ENCODE data around the gene ALDOB. TPM values are rescaled to one million over a fixed set of nuclear protein-coding genes. Genes with fewer than 3 reads are reported as not detected.

Gene ALDOB
- total and polyA plus RNA-seq, 2 of the 8 experiments (the other 6 are each of a cell fraction or from before 2014, with no cell fraction given), result not detected

GRCh38 chr9:101381118-101381517, 54.5 kb downstream of the ALDOB start:
- no peak for FAIRE-seq
- no peaks in the 10 kb centered on the region for H4K20me1 ChIP-seq (replicated peaks in 1 of 2; ENCODE audit: control insufficient read depth in 1 of 2, insufficient read depth in 2 of 2, low read length in 2 of 2)
- no peak overlapping the region for H3K23ac ChIP-seq (ENCODE audit: insufficient read length)
- H3K4me3 ChIP-seq (ENCODE audit: extremely low read depth in 1 of 4, insufficient read depth in 2 of 4, low read depth in 3 of 4, low read length in 4 of 4), result no peak overlapping the region
- H2BK12ac ChIP-seq (ENCODE audit: low read depth, low read length), result no peak overlapping the region
- no peak overlapping the region for H3K14ac ChIP-seq (ENCODE audit: insufficient read length)
- no peak overlapping the region for H3K56ac ChIP-seq (replicated peaks; ENCODE audit: insufficient read length, low read depth, low read length)
- peaks cover 6 to 10% of the 10 kb centered on the region in 2 experiments; a peak in 2 of 4 replicates for H3K9me3 ChIP-seq (ENCODE audit: insufficient read depth in 2 of 2, low read depth in 1 of 2, low read length in 1 of 2)
- H2BK5ac ChIP-seq (ENCODE audit: low read depth, low read length), result no peak overlapping the region
- no peak overlapping the region for H4K91ac ChIP-seq (replicated peaks; ENCODE audit: insufficient read length, low read length)
- H3K79me2 ChIP-seq (ENCODE audit: control insufficient read depth in 1 of 2, insufficient read depth in 2 of 2, low read length in 2 of 2), result no peaks in the 10 kb centered on the region
- H3K23me2 ChIP-seq (ENCODE audit: low read depth, low read length), result no peaks in the 10 kb centered on the region
- no peak for DNase-seq (ENCODE audit: low read depth in 1 of 2, low spot score in 2 of 2)
- no peak overlapping the region for H2AFZ ChIP-seq (ENCODE audit: low read length)
- no peak overlapping the region for H4K8ac ChIP-seq (ENCODE audit: extremely low read depth, insufficient read depth, low read length)
- H2BK120ac ChIP-seq (replicated peaks; ENCODE audit: low read depth, low read length), result no peak overlapping the region
- H2BK20ac ChIP-seq (ENCODE audit: low read length), result no peak overlapping the region
- no peaks in the 10 kb centered on the region for H3K27me3 ChIP-seq (replicated peaks in 1 of 4; ENCODE audit: control insufficient read depth in 3 of 4, extremely low read depth in 1 of 4, insufficient read depth in 3 of 4, low read length in 3 of 4)
- no peak overlapping the region for H4K5ac ChIP-seq (ENCODE audit: insufficient read length, low read depth, low read length)
- WGBS, 2 experiments (ENCODE audit: extremely low coverage in 1 of 2, insufficient coverage in 1 of 2, insufficient read length in 1 of 2, insufficient replicate concordance in 2 of 2, low coverage in 1 of 2, low lambda C conversion rate in 2 of 2, missing lambda C conversion rate in 1 of 2), result 96% methylated on average over 3 of the region's 3 CpGs; no CpG with 5 or more reads in 1 of the 2 experiments
- H3K36me3 ChIP-seq (ENCODE audit: control insufficient read depth in 2 of 4, insufficient read depth in 4 of 4, low read length in 3 of 4), result peaks cover 0 to 3% (median 0%) of the 10 kb centered on the region in 4 experiments; a peak in 2 of 8 replicates
- no peak overlapping the region for H3K9ac ChIP-seq (replicated peaks in 1 of 4; ENCODE audit: extremely low read depth in 1 of 4, low read depth in 3 of 4, low read length in 3 of 4)
- no peak overlapping the region for H3K27ac ChIP-seq (ENCODE audit: low read depth, low read length)
- peaks cover 0 to 3% (median 0%) of the 10 kb centered on the region in 4 experiments; a peak in 3 of 7 replicates for H3K4me1 ChIP-seq (replicated peaks in 1 of 4; ENCODE audit: control insufficient read depth in 3 of 4, insufficient read depth in 4 of 4, low read length in 3 of 4)
- ChIA-PET CTCF (ENCODE audit: partially characterized antibody) (interaction anchor here (0.6 to 2.0 kb wide), 2 partner anchors 8 to 231 kb away, joined by 3 to 8 read pairs; no protein-coding TSS in a partner anchor), POLR2A (ENCODE audit: partially characterized antibody) (interaction anchor here (0.7 to 2.6 kb wide), 2 partner anchors 17 to 20 kb away, joined by 3 to 9 read pairs; partner anchors contain the start of genes MRPL50 and ZNF189)
- no peak overlapping the region for H3K18ac ChIP-seq (ENCODE audit: extremely low read depth, low read length)
- no peak overlapping the region for H3K4me2 ChIP-seq (ENCODE audit: insufficient read depth in 1 of 2, low read depth in 2 of 2, low read length in 2 of 2)
- no peak overlapping the region for H2BK15ac ChIP-seq (ENCODE audit: low read length)
- H3K79me1 ChIP-seq (ENCODE audit: low read depth, low read length), result no peaks in the 10 kb centered on the region
- no peak overlapping the region for H2AK5ac ChIP-seq (ENCODE audit: low read depth, low read length)
- no peak overlapping the region for H3K4ac ChIP-seq (replicated peaks; ENCODE audit: insufficient read length, low read depth, low read length)
- TF ChIP-seq SRF (IDR thresholded peaks at IDR 0.05; ENCODE audit: low read depth, low read length) (no peak), RNF2 (IDR thresholded peaks at IDR 0.05; ENCODE audit: borderline replicate concordance, low read depth, low read length, missing control alignments, poor library complexity, severe bottlenecking) (no peak), RAD21 (IDR thresholded peaks at IDR 0.05 in 1 of 2, conservative IDR thresholded peaks at IDR 0.05 in 1 of 2; ENCODE audit: low read depth in 2 of 2, low read length in 2 of 2) (no peak), ATF2 (IDR thresholded peaks at IDR 0.05; ENCODE audit: low read length) (no peak), FOSL1 (IDR thresholded peaks at IDR 0.05; ENCODE audit: insufficient read depth, low read depth, low read length) (no peak), JUN (IDR thresholded peaks at IDR 0.05; ENCODE audit: low read depth, low read length) (no peak), JUND (IDR thresholded peaks at IDR 0.05; ENCODE audit: low read length) (no peak), MAFK (IDR thresholded peaks at IDR 0.05; ENCODE audit: low read depth, low read length) (no peak), KDM5A (IDR thresholded peaks at IDR 0.05; ENCODE audit: low read length) (no peak), ATF3 (IDR thresholded peaks at IDR 0.05; ENCODE audit: insufficient read depth, low read depth, low read length) (no peak), BRCA1 (IDR thresholded peaks at IDR 0.05; ENCODE audit: low read depth, low read length) (no peak)
